NCI-H2227 (cell line): ENCODE measurements around the gene SDR9C7.
"Not testable (repeated sequence)": the region's sequence is repeated elsewhere in the genome, so short reads cannot be mapped to it uniquely, and the experiment has no call there.

ENCODE experiments used
- DNase-seq: peaks from one replicate; lab custom pipeline; 2025; ENCODE audit not compliant: unreplicated experiment; lab: John Stamatoyannopoulos, UW

The SDR9C7 gene

GRCh38 chr12:56879240-56880124 is 54.7 kb downstream of the SDR9C7 start:
- DNase-seq, result not testable (repeated sequence)

GRCh38 chr12:56878010-56878339 is 56.2 kb downstream of the SDR9C7 start:
- DNase-seq, result no peak

- no peak for DNase-seq
Observed at GRCh38 chr12:56877195-56878009, 56.8 kb downstream of the SDR9C7 start.

- no peak for DNase-seq
Observed at GRCh38 chr12:56874821-56875220, 59.4 kb downstream of the SDR9C7 start.

GRCh38 chr12:56873382-56873781 is 60.8 kb downstream of the SDR9C7 start:
- DNase-seq, result no peak
